NOMO-1 treated with DMSO at 0.1 percent for 48 hours (cell line): ENCODE data around the gene LRP3.
"Not testable (repeated sequence)": the region's sequence is repeated elsewhere in the genome, so short reads cannot be mapped to it uniquely, and the experiment has no call there.

ENCODE experiments used
- DNase-seq: peaks from one replicate; lab custom pipeline; 2025; ENCODE audit not compliant: unreplicated experiment; lab: John Stamatoyannopoulos, UW

The LRP3 gene

GRCh38 chr19:33215438-33216197, 21.5 kb downstream of the LRP3 start:
- DNase-seq: no peak

- no peak for DNase-seq
Measured at GRCh38 chr19:33216198-33216830, 22.2 kb downstream of the LRP3 start.

GRCh38 chr19:33217881-33218280, 23.8 kb downstream of the LRP3 start:
- DNase-seq: no peak

GRCh38 chr19:33219261-33219815, 25.2 kb downstream of the LRP3 start:
- no peak for DNase-seq

GRCh38 chr19:33220115-33220514, 26.0 kb downstream of the LRP3 start:
- DNase-seq: no peak

GRCh38 chr19:33220735-33221134, 26.6 kb downstream of the LRP3 start:
- no peak for DNase-seq

- no peak for DNase-seq
Measured at GRCh38 chr19:33221638-33222037, 27.5 kb downstream of the LRP3 start.

GRCh38 chr19:33222255-33222654, 28.1 kb downstream of the LRP3 start:
- not testable (repeated sequence) for DNase-seq

GRCh38 chr19:33224694-33225457, 30.7 kb downstream of the LRP3 start:
- DNase-seq: no peak

GRCh38 chr19:33225458-33225926, 31.4 kb downstream of the LRP3 start, which contains the start of gene SLC7A10:
Gene SLC7A10 (minus strand): TSS chr19:33225850. CDS start chr19:33225703, 147 bp downstream.
- DNase-seq: peak; percentile 11

- DNase-seq: no peak
Measured at GRCh38 chr19:33226550-33227241, 32.6 kb downstream of the LRP3 start.

GRCh38 chr19:33227242-33227650, 33.1 kb downstream of the LRP3 start:
- no peak for DNase-seq

- DNase-seq: no peak
Measured at GRCh38 chr19:33227870-33228599, 33.9 kb downstream of the LRP3 start.

- DNase-seq: no peak
Measured at GRCh38 chr19:33229962-33230361, 35.8 kb downstream of the LRP3 start.

- peak; percentile 60 for DNase-seq
Measured at GRCh38 chr19:33231511-33231910, 37.4 kb downstream of the LRP3 start.

- no peak for DNase-seq
Measured at GRCh38 chr19:33232656-33233055, 38.5 kb downstream of the LRP3 start.

- no peak for DNase-seq
Measured at GRCh38 chr19:33233056-33233873, 39.1 kb downstream of the LRP3 start.

- DNase-seq: no peak
Measured at GRCh38 chr19:33234092-33234491, 40.0 kb downstream of the LRP3 start.

- no peak for DNase-seq
Measured at GRCh38 chr19:33234736-33235135, 40.6 kb downstream of the LRP3 start.
